ENCODE measurements around the gene HM13.
A peak's percentile ranks its signal among the peaks of the same experiment; 100 is the strongest.

- TF ChIP-seq CTCF (IDR thresholded peaks at IDR 0.05) = no peak
- no peak for TF ChIP-seq RORB (CRISPR knock-in tag; IDR thresholded peaks at IDR 0.05)
- no peak for TF ChIP-seq JUN (CRISPR knock-in tag; IDR thresholded peaks at IDR 0.05)
- TF ChIP-seq SP1 (CRISPR knock-in tag; conservative IDR thresholded peaks at IDR 0.05) = no peak
- TF ChIP-seq ARID4B (CRISPR knock-in tag; IDR thresholded peaks at IDR 0.05; ENCODE audit: borderline replicate concordance) = 0 out of 2 replicates have a peak, but pooled peaks have one; percentile 26
- no peak for TF ChIP-seq ZNF232 (CRISPR knock-in tag; IDR thresholded peaks at IDR 0.05)
- no peak for TF ChIP-seq ZNF512 (CRISPR knock-in tag; IDR thresholded peaks at IDR 0.05; ENCODE audit: borderline replicate concordance)
- 0 out of 2 replicates have a peak, but pooled peaks have one; percentile 40 for TF ChIP-seq ETV6 (CRISPR knock-in tag; IDR thresholded peaks at IDR 0.05)
- no peak for TF ChIP-seq NR1H2 (CRISPR knock-in tag; IDR thresholded peaks at IDR 0.05)
- TF ChIP-seq IRF2 (CRISPR knock-in tag; IDR thresholded peaks at IDR 0.05; ENCODE audit: borderline replicate concordance, low read depth) = no peak
- TF ChIP-seq E2F4 (CRISPR knock-in tag; IDR thresholded peaks at IDR 0.05; ENCODE audit: borderline replicate concordance, low read depth) = no peak
- no peak for TF ChIP-seq TEAD4 (CRISPR knock-in tag; IDR thresholded peaks at IDR 0.05)
- no peak for TF ChIP-seq ATF1 (CRISPR knock-in tag; IDR thresholded peaks at IDR 0.05)
- no peak for TF ChIP-seq NR2C2 (CRISPR knock-in tag; IDR thresholded peaks at IDR 0.05)
Measured at GRCh38 chr20:31590717-31591225, 76.5 kb downstream of the HM13 start.

Data from WTC11 (cell line).